Endothelial cell of umbilical vein (primary cell): Measurements from ENCODE around the gene LYVE1. TPM values are rescaled to one million over a fixed set of nuclear protein-coding genes. Genes with fewer than 3 reads are reported as not detected.

Experiments used
- BruUV-seq: library from RNA; stranded (reverse); fragments of 400-500 nt; replicated peaks from 2 replicates; lab custom pipeline; 2021; lab: Mats Ljungman, UMichigan
- CTCF ChIA-PET: fragments of 300-600, 350-600 bp; sonication (Branson Sonifier 250); formaldehyde crosslinking; loops from one replicate; lab custom pipeline; 2021; ENCODE audit warnings: antibody characterized with exemption, inconsistent platforms; lab: Charles Lee
- POLR2A ChIA-PET: fragments of 300-600, 350-600 bp; sonication (Branson Sonifier 250); formaldehyde crosslinking; loops from one replicate; lab custom pipeline; 2021; ENCODE audit warnings: antibody characterized with exemption, inconsistent platforms; lab: Charles Lee
- DNase-seq: peaks from one replicate; pipeline ENCODE4 v3.0.0-alpha.2; 2011; ENCODE audit warnings: low read depth, low spot score
- FAIRE-seq: peaks from 2 replicates; lab custom pipeline; 2011; peaks lifted over from hg19 to GRCh38; lab: Jason Lieb, UNC
- H2AFZ ChIP-seq: 2 replicates; pipeline ENCODE4 v1.6.0; 2012; ENCODE audit warnings: low read depth, low read length, control low read depth, inconsistent platforms
- H3K27ac ChIP-seq: 2 replicates; pipeline ENCODE4 v1.5.1; 2011; ENCODE audit warnings: low read depth, mild to moderate bottlenecking, control low read depth, low read length, moderate library complexity; ENCODE audit not compliant: insufficient read depth
- H3K27me3 ChIP-seq, 2 experiments: 2 replicates each; pipeline versions ENCODE4 v1.6.0 to v1.6.1; 2011; ENCODE audit warnings: low read length in 2 of 2, mixed read lengths in 1 of 2; ENCODE audit not compliant: control insufficient read depth in 2 of 2, insufficient read depth in 2 of 2
- H3K36me3 ChIP-seq, 2 experiments: 2 replicates in 1 of 2; 3 replicates in 1 of 2; pipeline ENCODE4 v1.5.1; 2011; ENCODE audit warnings: low read length in 2 of 2, mild to moderate bottlenecking in 1 of 2, moderate library complexity in 1 of 2; ENCODE audit not compliant: control insufficient read depth in 2 of 2, insufficient read depth in 2 of 2; ENCODE audit errors: extremely low read depth in 1 of 2
- H3K4me1 ChIP-seq: 3 replicates; pipeline ENCODE4 v1.5.1; 2011; ENCODE audit warnings: mild to moderate bottlenecking, low read length; ENCODE audit not compliant: control insufficient read depth, insufficient read depth; ENCODE audit errors: extremely low read depth
- H3K4me2 ChIP-seq: 2 replicates; pipeline ENCODE4 v1.6.1; 2011; ENCODE audit warnings: low read length, control low read depth, mixed read lengths; ENCODE audit not compliant: insufficient read depth
- H3K4me3 ChIP-seq, 3 experiments: fragments of 200-600 bp in 1 of 3; sonication (generic), shearing (Covaris generic) in 1 of 3; replicated peaks in 1 of 3; 2 replicates each; pipeline ENCODE4 v1.5.1; 2011 to 2016; ENCODE audit warnings: control low read depth in 3 of 3, low read length in 3 of 3, mild to moderate bottlenecking in 2 of 3, inconsistent platforms in 1 of 3, low read depth in 1 of 3, moderate library complexity in 1 of 3; ENCODE audit not compliant: insufficient read depth in 1 of 3
- H3K79me2 ChIP-seq: 2 replicates; pipeline ENCODE4 v1.6.0; 2012; ENCODE audit warnings: low read length, inconsistent platforms; ENCODE audit not compliant: control insufficient read depth, insufficient read depth
- H3K9ac ChIP-seq: replicated peaks from 2 replicates; pipeline ENCODE3; 2011; ENCODE audit warnings: low read length, control low read depth; ENCODE audit not compliant: insufficient read depth; ENCODE audit errors: extremely low read depth
- H3K9me1 ChIP-seq: replicated peaks from 3 replicates; pipeline ENCODE4 v1.6.0; 2011; ENCODE audit warnings: mild to moderate bottlenecking, low read length; ENCODE audit not compliant: control insufficient read depth, insufficient read depth; ENCODE audit errors: extremely low read depth
- H3K9me3 ChIP-seq: replicated peaks from 2 replicates; pipeline ENCODE4 v1.5.1; 2012; ENCODE audit warnings: low read length, inconsistent platforms; ENCODE audit not compliant: control insufficient read depth, insufficient read depth
- H4K20me1 ChIP-seq: replicated peaks from 2 replicates; pipeline ENCODE3; 2011; ENCODE audit warnings: mild to moderate bottlenecking, low read length; ENCODE audit not compliant: control insufficient read depth, insufficient read depth; ENCODE audit errors: extremely low read depth
- EZH2 ChIP-seq: IDR thresholded peaks from 2 replicates; pipeline ENCODE4 v1.6.1; 2012; ENCODE audit warnings: borderline replicate concordance, low read depth, mild to moderate bottlenecking, moderate library complexity, low read length, inconsistent platforms; ENCODE audit not compliant: severe bottlenecking
- FOS ChIP-seq: IDR thresholded peaks from 2 replicates; pipeline ENCODE4 v1.6.1; 2011; ENCODE audit warnings: mild to moderate bottlenecking, low read length, moderate library complexity, borderline replicate concordance; ENCODE audit not compliant: insufficient read depth
- GATA2 ChIP-seq: IDR thresholded peaks from 2 replicates; pipeline ENCODE4 v1.7.0; 2011; ENCODE audit warnings: low read depth, mild to moderate bottlenecking, moderate library complexity, mixed read lengths, low read length; ENCODE audit not compliant: insufficient read length, insufficient read depth
- JUN ChIP-seq: IDR thresholded peaks from 2 replicates; pipeline ENCODE4 v1.6.1; 2011; ENCODE audit warnings: borderline replicate concordance, low read depth; ENCODE audit not compliant: insufficient read length, insufficient read depth
- MYC ChIP-seq: IDR thresholded peaks from one replicate; pipeline ENCODE4 v1.6.1; 2011; ENCODE audit warnings: mild to moderate bottlenecking, low read depth, low read length
- POLR2A ChIP-seq: IDR thresholded peaks from 2 replicates; pipeline ENCODE4 v1.6.1; 2012; ENCODE audit warnings: low read depth, mild to moderate bottlenecking, control low read depth, low read length
- POLR2AphosphoS5 ChIP-seq: IDR thresholded peaks from 2 replicates; pipeline ENCODE4 v1.6.1; 2012; ENCODE audit warnings: low read depth, mild to moderate bottlenecking, control low read depth, low read length, moderate library complexity; ENCODE audit not compliant: insufficient read depth
- dilution Hi-C: fragments of 300-500 bp; cut with MboI; formaldehyde crosslinking; loops from one replicate; pipeline ENCODE4 v1.15.0; 2019; ENCODE audit warnings: low sequenced_read_pairs; ENCODE audit not compliant: extremely low pct_ligation_motif_present
- intact Hi-C: fragments of 100-400 bp; cut with micrococcal nuclease; formaldehyde crosslinking; loops from one replicate; pipeline ENCODE4 v1.10.0; 2022
- polyA plus RNA-seq, 4 experiments: library from polyadenylated mRNA; depleted of rRNA in 3 of 4; stranded (reverse) in 3 of 4; unstranded in 1 of 4; fragments of >200 nt; gene quantifications; 2 replicates each; pipeline versions ENCODE4 v1.2.1 to v1.2.3, GENCODE V29; 2011 to 2012; ENCODE audit warnings: missing spikeins in 1 of 4
- total RNA-seq: library from RNA; stranded (reverse); gene quantifications from 2 replicates; pipeline ENCODE4 v1.2.3, GENCODE V29; 2021
- TF ChIP-seq, protein P1 (sequence below), 2 donors: IDR thresholded peaks; 1 replicate in 1 of 2; 2 replicates in 1 of 2; pipeline ENCODE4 v1.5.1; 2011; ENCODE audit warnings: low read length in 2 of 2, mild to moderate bottlenecking in 2 of 2, moderate library complexity in 2 of 2, control low read depth in 1 of 2, inconsistent platforms in 1 of 2, low read depth in 1 of 2; ENCODE audit not compliant: insufficient read depth in 1 of 2; ENCODE audit errors: extremely low read depth in 1 of 2
- TF ChIP-seq, protein P2 (sequence below): IDR thresholded peaks from 2 replicates; pipeline ENCODE4 v1.6.1; 2011; ENCODE audit not compliant: insufficient read depth, insufficient read length

The LYVE1 gene
- total and polyA plus RNA-seq, 2 donors (not counting 3 experiments of a cell fraction or from before 2014, with no cell fraction given) = 4.6 to 7.6 TPM

DNA sequence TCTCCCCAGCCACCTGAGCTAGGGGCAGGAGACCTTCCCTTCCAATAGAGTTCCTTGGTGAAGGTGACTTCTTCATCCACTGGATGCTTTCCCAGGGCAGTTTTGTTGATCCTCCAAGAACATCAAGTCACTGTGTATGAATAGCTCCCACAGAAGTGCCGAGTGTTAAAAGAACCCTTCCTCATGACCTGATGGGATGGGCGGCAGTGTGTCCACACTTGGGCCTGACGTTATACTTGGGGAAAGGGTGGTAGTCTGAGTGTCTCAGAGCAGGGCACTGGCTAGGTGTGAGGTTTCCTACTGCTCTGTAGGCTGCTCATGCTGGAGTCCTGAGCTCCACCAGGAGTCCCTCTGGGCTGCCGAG is 7.6 kb upstream of the LYVE1 start:
- CTCF ChIA-PET = interaction anchor here (1.6 kb wide), 1 partner anchor 59 kb away, joined by 4 read pairs; no protein-coding TSS in a partner anchor
- no peak overlapping the region for H2AFZ ChIP-seq
- dilution Hi-C loops = no loop called here

More for the DNA sequence above, 7.6 kb upstream of the LYVE1 start:
- intact Hi-C loops = no loop called here
- Histone ChIP-seq H3K27ac (no peak overlapping the region), H3K4me3 (no peak overlapping the region), H3K9me1 (no peaks in the 10 kb centered on the region), H3K9ac (no peak overlapping the region), H3K9me3 (no peaks in the 10 kb centered on the region), H3K27me3 (no peaks in the 10 kb centered on the region), H3K4me2 (no peak overlapping the region), H4K20me1 (no peaks in the 10 kb centered on the region), H3K36me3 (no peaks in the 10 kb centered on the region), H3K79me2 (no peaks in the 10 kb centered on the region), H3K4me1 (peaks cover 30% of the 10 kb centered on the region)
- BruUV-seq = no TSS peak
- no peak for FAIRE-seq
- POLR2A ChIA-PET = no interaction called here
- DNase-seq = no peak
- TF ChIP-seq POLR2A (no peak), MYC (no peak), EZH2 (no peak), FOS (no peak), JUN (no peak), GATA2 (no peak), POLR2AphosphoS5 (no peak)
- TF ChIP-seq, protein P1, sequence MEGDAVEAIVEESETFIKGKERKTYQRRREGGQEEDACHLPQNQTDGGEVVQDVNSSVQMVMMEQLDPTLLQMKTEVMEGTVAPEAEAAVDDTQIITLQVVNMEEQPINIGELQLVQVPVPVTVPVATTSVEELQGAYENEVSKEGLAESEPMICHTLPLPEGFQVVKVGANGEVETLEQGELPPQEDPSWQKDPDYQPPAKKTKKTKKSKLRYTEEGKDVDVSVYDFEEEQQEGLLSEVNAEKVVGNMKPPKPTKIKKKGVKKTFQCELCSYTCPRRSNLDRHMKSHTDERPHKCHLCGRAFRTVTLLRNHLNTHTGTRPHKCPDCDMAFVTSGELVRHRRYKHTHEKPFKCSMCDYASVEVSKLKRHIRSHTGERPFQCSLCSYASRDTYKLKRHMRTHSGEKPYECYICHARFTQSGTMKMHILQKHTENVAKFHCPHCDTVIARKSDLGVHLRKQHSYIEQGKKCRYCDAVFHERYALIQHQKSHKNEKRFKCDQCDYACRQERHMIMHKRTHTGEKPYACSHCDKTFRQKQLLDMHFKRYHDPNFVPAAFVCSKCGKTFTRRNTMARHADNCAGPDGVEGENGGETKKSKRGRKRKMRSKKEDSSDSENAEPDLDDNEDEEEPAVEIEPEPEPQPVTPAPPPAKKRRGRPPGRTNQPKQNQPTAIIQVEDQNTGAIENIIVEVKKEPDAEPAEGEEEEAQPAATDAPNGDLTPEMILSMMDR (IDR thresholded peaks at IDR 0.05; ENCODE audit: extremely low read depth in 1 of 2, insufficient read depth in 1 of 2, low read depth in 1 of 2, low read length in 2 of 2) = no peak
- TF ChIP-seq, protein P2, sequence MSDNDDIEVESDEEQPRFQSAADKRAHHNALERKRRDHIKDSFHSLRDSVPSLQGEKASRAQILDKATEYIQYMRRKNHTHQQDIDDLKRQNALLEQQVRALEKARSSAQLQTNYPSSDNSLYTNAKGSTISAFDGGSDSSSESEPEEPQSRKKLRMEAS = no peak
